ENCODE data around the gene TBC1D4. TPM values are rescaled to one million over a fixed set of nuclear protein-coding genes. Genes with fewer than 3 reads are reported as not detected.

TBC1D4 gene
- total RNA-seq, 1 donor from 2014 or later = 36.4 TPM

- DNase-seq (ENCODE audit: low spot score) = no peak
- Mint-ChIP-seq H3K4me1 (ENCODE audit: low read depth) (no peaks in the 10 kb centered on the region), H3K27me3 (ENCODE audit: low read depth) (peaks cover 11% of the 10 kb centered on the region), H3K36me3 (ENCODE audit: low read depth) (no peaks in the 10 kb centered on the region), H3K27ac (no peak overlapping the region), H3K4me3 (ENCODE audit: low read depth) (no peak overlapping the region), H3K9me3 (no peaks in the 10 kb centered on the region)
- intact Hi-C loops (cut with micrococcal nuclease) = no loop called here
Observed at GRCh38 chr13:75506018-75506417, 24.0 kb upstream of the TBC1D4 start.

- intact Hi-C loops (cut with micrococcal nuclease) = no loop called here
- H3K9me3 Mint-ChIP-seq = no peaks in the 10 kb centered on the region
Observed at GRCh38 chr13:75505327-75505726, 23.4 kb upstream of the TBC1D4 start.

GRCh38 chr13:75495938-75496337 lies 14.0 kb upstream of the TBC1D4 start:
- H3K9me3 Mint-ChIP-seq = no peaks in the 10 kb centered on the region
- peaks cover 14% of the 10 kb centered on the region for H3K27me3 Mint-ChIP-seq (ENCODE audit: low read depth)
- no peaks in the 10 kb centered on the region for H3K36me3 Mint-ChIP-seq (ENCODE audit: low read depth)
- no peak for DNase-seq (ENCODE audit: low spot score)
- intact Hi-C loops (cut with micrococcal nuclease) = no loop called here
- H3K4me3 Mint-ChIP-seq (ENCODE audit: low read depth) = no peak overlapping the region
- peaks cover 14% of the 10 kb centered on the region for H3K4me1 Mint-ChIP-seq (ENCODE audit: low read depth)
- H3K27ac Mint-ChIP-seq = no peak overlapping the region

More at GRCh38 chr13:75505327-75505726, 23.4 kb upstream of the TBC1D4 start:
- H3K27ac Mint-ChIP-seq = no peak overlapping the region
- DNase-seq (ENCODE audit: low spot score) = no peak
- no peak overlapping the region for H3K4me3 Mint-ChIP-seq (ENCODE audit: low read depth)
- H3K4me1 Mint-ChIP-seq (ENCODE audit: low read depth) = no peaks in the 10 kb centered on the region
- H3K36me3 Mint-ChIP-seq (ENCODE audit: low read depth) = no peaks in the 10 kb centered on the region
- peaks cover 8% of the 10 kb centered on the region for H3K27me3 Mint-ChIP-seq (ENCODE audit: low read depth)

GRCh38 chr13:75494491-75494890 lies 12.5 kb upstream of the TBC1D4 start:
- Mint-ChIP-seq H3K9me3 (no peaks in the 10 kb centered on the region), H3K27me3 (ENCODE audit: low read depth) (peaks cover 12% of the 10 kb centered on the region), H3K4me3 (ENCODE audit: low read depth) (no peak overlapping the region), H3K4me1 (ENCODE audit: low read depth) (peaks cover 20% of the 10 kb centered on the region), H3K27ac (peak overlapping the region; percentile 7), H3K36me3 (ENCODE audit: low read depth) (no peaks in the 10 kb centered on the region)
- intact Hi-C loops (cut with micrococcal nuclease) = no loop called here
- DNase-seq (ENCODE audit: low spot score) = no peak

GRCh38 chr13:75493156-75493555 lies 11.2 kb upstream of the TBC1D4 start:
- H3K4me3 Mint-ChIP-seq (ENCODE audit: low read depth) = no peak overlapping the region
- no peaks in the 10 kb centered on the region for H3K9me3 Mint-ChIP-seq

GRCh38 chr13:75492389-75492788 lies 10.4 kb upstream of the TBC1D4 start:
- Mint-ChIP-seq H3K4me1 (ENCODE audit: low read depth) (peaks cover 27% of the 10 kb centered on the region), H3K27ac (no peak overlapping the region), H3K36me3 (ENCODE audit: low read depth) (no peaks in the 10 kb centered on the region), H3K9me3 (no peaks in the 10 kb centered on the region), H3K4me3 (ENCODE audit: low read depth) (no peak overlapping the region), H3K27me3 (ENCODE audit: low read depth) (peaks cover 9% of the 10 kb centered on the region)
- intact Hi-C loops (cut with micrococcal nuclease) = no loop called here
- DNase-seq (ENCODE audit: low spot score) = no peak

More at GRCh38 chr13:75493156-75493555, 11.2 kb upstream of the TBC1D4 start:
- no peak for DNase-seq (ENCODE audit: low spot score)
- no peak overlapping the region for H3K27ac Mint-ChIP-seq
- H3K36me3 Mint-ChIP-seq (ENCODE audit: low read depth) = no peaks in the 10 kb centered on the region
- peaks cover 23% of the 10 kb centered on the region for H3K4me1 Mint-ChIP-seq (ENCODE audit: low read depth)
- peaks cover 7% of the 10 kb centered on the region for H3K27me3 Mint-ChIP-seq (ENCODE audit: low read depth)
- intact Hi-C loops (cut with micrococcal nuclease) = no loop called here

- Mint-ChIP-seq H3K4me1 (ENCODE audit: low read depth) (peaks cover 34% of the 10 kb centered on the region), H3K27me3 (ENCODE audit: low read depth) (peaks cover 13% of the 10 kb centered on the region), H3K4me3 (ENCODE audit: low read depth) (no peak overlapping the region), H3K27ac (no peak overlapping the region), H3K9me3 (no peaks in the 10 kb centered on the region), H3K36me3 (ENCODE audit: low read depth) (no peaks in the 10 kb centered on the region)
- intact Hi-C loops (cut with micrococcal nuclease) = no loop called here
- no peak for DNase-seq (ENCODE audit: low spot score)
Observed at GRCh38 chr13:75491376-75491775, 9.4 kb upstream of the TBC1D4 start.

GRCh38 chr13:75489502-75490263 lies 7.7 kb upstream of the TBC1D4 start:
- H3K27ac Mint-ChIP-seq = peak overlapping the region; percentile 34
- no peaks in the 10 kb centered on the region for H3K36me3 Mint-ChIP-seq (ENCODE audit: low read depth)
- peaks cover 40% of the 10 kb centered on the region for H3K4me1 Mint-ChIP-seq (ENCODE audit: low read depth)
- DNase-seq (ENCODE audit: low spot score) = no peak
- intact Hi-C loops (cut with micrococcal nuclease) = loop anchor here (5.0 kb wide), 1 partner anchor 273 kb away; no protein-coding TSS in a partner anchor
- peaks cover 18% of the 10 kb centered on the region for H3K27me3 Mint-ChIP-seq (ENCODE audit: low read depth)
- H3K9me3 Mint-ChIP-seq = no peaks in the 10 kb centered on the region
- no peak overlapping the region for H3K4me3 Mint-ChIP-seq (ENCODE audit: low read depth)

GRCh38 chr13:75486146-75487062 lies 4.4 kb upstream of the TBC1D4 start:
- no peak for DNase-seq (ENCODE audit: low spot score)
- H3K36me3 Mint-ChIP-seq (ENCODE audit: low read depth) = no peaks in the 10 kb centered on the region
- intact Hi-C loops (cut with micrococcal nuclease) = loop anchor here (5.0 kb wide), 1 partner anchor 276 kb away; no protein-coding TSS in a partner anchor
- H3K4me1 Mint-ChIP-seq (ENCODE audit: low read depth) = peaks cover 37% of the 10 kb centered on the region
- no peak overlapping the region for H3K27ac Mint-ChIP-seq
- peaks cover 20% of the 10 kb centered on the region for H3K27me3 Mint-ChIP-seq (ENCODE audit: low read depth)
- no peak overlapping the region for H3K4me3 Mint-ChIP-seq (ENCODE audit: low read depth)
- no peaks in the 10 kb centered on the region for H3K9me3 Mint-ChIP-seq

GRCh38 chr13:75485286-75486062 lies 3.5 kb upstream of the TBC1D4 start:
- no peak for DNase-seq (ENCODE audit: low spot score)
- Mint-ChIP-seq H3K4me3 (ENCODE audit: low read depth) (peak overlapping the region; percentile 5), H3K9me3 (no peaks in the 10 kb centered on the region), H3K36me3 (ENCODE audit: low read depth) (peaks cover 2% of the 10 kb centered on the region), H3K4me1 (ENCODE audit: low read depth) (peaks cover 36% of the 10 kb centered on the region), H3K27ac (peak overlapping the region; percentile 80), H3K27me3 (ENCODE audit: low read depth) (peaks cover 23% of the 10 kb centered on the region)
- intact Hi-C loops (cut with micrococcal nuclease) = loop anchor here (1.0 to 5.0 kb wide), 2 partner anchors 119 to 277 kb away; no protein-coding TSS in a partner anchor

GRCh38 chr13:75482820-75483079 lies 781 bp upstream of the TBC1D4 start:
- H3K27me3 Mint-ChIP-seq (ENCODE audit: low read depth) = peaks cover 45% of the 10 kb centered on the region
- no peaks in the 10 kb centered on the region for H3K9me3 Mint-ChIP-seq
- no peak overlapping the region for H3K27ac Mint-ChIP-seq
- peak overlapping the region; percentile 94 for H3K4me3 Mint-ChIP-seq (ENCODE audit: low read depth)
- intact Hi-C loops (cut with micrococcal nuclease) = loop anchor here (1.0 to 5.0 kb wide), 5 partner anchors 56 to 1405 kb away; partner anchors contain the start of genes KCTD12, LMO7 and UCHL3
- H3K4me1 Mint-ChIP-seq (ENCODE audit: low read depth) = peaks cover 29% of the 10 kb centered on the region
- no peak for DNase-seq (ENCODE audit: low spot score)
- H3K36me3 Mint-ChIP-seq (ENCODE audit: low read depth) = peaks cover 3% of the 10 kb centered on the region

All from activated T-helper 2 cell treated with anti-CD3 and anti-CD28 coated beads, Interferon-gamma antibody, Interleukin-2, Interleukin-4, amounts not matched to agents 10 μg/mL and 5 μg/mL and 100 μg/mL, durations not matched to agents 14 hours and 24 hours and 36 hours (primary cell).